ENCODE data around the gene SPATA6L. TPM values are rescaled to one million over a fixed set of nuclear protein-coding genes. Genes with fewer than 3 reads are reported as not detected.

Gene SPATA6L
- total RNA-seq, 1 experiment from 2014 or later = not detected

DNA sequence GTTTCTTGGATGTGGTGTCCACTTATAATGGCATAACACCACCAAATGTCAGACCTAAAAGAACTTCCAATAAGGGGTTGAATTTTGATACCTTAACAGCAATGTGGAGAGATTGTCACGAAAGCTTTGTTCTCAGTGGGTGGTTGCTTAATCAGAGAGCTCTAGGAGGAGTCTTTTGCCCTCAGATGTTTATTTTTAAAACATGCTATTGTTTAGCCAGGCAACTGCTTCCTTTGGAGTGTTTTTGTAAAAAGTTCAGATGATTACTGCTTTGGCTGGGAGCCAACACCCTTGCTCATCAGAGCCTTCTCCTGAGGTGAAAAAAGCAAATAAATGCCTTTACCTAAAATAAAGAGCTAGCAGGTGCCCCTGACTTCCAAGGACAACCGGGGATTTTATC is 111.0 kb downstream of the SPATA6L start:
- Histone ChIP-seq H3K36me3 (no peaks in the 10 kb centered on the region), H3K9me3 (no peaks in the 10 kb centered on the region), H3K4me3 (no peak overlapping the region), H3K27me3 (no peaks in the 10 kb centered on the region)
- DNase-seq = peak; percentile 23

DNA sequence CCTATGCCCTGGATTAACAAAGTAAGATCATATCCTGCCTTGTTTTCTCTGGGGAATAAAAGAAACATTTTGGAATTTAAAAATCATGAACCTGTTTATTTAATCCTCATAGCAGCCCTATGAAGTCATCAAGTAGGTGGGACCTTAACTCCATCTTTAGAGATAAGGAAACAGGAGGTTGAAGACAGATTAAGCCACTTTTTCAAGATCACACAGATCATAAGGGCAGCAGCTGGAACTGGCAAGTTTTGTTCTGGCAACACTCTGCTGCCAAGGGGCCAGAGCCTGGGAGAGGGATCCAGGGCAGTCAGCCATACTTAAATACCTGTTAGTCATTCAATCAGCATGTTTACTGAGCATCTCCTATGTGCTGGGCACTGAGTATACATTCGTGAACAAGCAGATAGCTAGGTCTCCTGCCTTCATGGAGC is 112.3 kb downstream of the SPATA6L start:
- no peak overlapping the region for H3K4me3 ChIP-seq
- H3K27me3 ChIP-seq = no peaks in the 10 kb centered on the region
- peak; percentile 51 for DNase-seq
- H3K36me3 ChIP-seq = no peaks in the 10 kb centered on the region
- no peaks in the 10 kb centered on the region for H3K9me3 ChIP-seq

DNA sequence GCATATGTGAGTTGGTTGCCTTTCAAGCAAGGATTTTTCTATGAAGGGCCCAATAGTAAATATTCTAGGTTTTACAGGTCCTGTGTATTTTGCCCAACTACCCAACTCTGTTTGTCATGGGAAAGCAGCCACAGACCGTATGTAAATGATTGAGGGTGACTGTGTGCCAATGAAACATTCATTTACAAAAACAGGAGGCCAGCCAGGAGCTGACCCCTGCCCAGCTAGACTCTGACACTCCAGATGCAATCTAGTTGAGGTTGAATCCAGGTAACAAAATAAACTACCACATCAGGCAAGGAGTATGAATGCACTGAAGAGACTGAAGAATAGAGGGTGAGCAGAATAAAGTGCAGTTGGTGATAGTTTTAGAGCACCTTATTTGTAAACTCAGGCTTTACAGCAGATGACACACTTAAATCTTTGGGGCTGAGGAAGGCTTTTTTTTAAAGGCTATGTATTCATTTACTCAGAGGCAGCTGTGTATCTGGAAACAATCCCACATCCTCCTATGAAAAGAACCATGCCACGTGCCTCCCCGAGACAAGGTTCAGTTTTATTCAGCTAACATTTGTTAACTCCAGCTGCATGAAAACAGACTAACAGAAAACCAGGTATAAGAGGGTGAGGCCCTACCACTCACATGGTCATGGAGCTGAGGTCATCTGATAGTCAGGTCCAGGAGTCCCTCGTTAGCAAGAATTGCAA is 115.3 kb downstream of the SPATA6L start:
- Histone ChIP-seq H3K9me3 (no peaks in the 10 kb centered on the region), H3K36me3 (no peaks in the 10 kb centered on the region), H3K27me3 (no peaks in the 10 kb centered on the region), H3K4me3 (no peak overlapping the region)
- no peak for DNase-seq

DNA sequence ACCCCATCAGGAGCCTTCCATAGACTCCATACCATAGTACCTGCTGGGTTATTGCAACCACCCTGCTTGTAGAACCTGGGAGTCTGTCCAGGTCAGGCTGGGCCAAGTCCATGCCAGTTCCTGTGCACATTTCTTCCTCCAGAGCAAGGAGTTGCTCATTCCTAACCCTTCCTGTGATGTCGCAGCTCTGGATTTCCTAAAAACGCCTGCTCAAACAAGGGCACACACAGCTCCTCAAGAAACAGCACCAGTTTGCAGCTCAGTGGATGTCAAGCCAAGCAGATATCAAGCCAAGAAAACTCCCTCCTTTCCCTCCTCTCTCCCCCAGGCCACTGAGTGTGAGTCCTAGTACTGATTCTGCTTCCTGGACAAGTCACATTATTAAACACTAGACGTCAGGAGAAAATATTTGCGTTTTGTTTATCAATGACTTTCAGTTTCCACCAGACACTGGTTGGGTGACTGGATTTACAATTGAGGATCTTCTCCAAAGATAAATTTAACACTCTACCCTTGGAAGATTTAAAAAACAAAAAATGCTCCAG is 116.5 kb downstream of the SPATA6L start:
- Histone ChIP-seq H3K36me3 (no peaks in the 10 kb centered on the region), H3K9me3 (no peaks in the 10 kb centered on the region), H3K27me3 (no peaks in the 10 kb centered on the region), H3K4me3 (no peak overlapping the region)
- peak; percentile 56 for DNase-seq

DNA sequence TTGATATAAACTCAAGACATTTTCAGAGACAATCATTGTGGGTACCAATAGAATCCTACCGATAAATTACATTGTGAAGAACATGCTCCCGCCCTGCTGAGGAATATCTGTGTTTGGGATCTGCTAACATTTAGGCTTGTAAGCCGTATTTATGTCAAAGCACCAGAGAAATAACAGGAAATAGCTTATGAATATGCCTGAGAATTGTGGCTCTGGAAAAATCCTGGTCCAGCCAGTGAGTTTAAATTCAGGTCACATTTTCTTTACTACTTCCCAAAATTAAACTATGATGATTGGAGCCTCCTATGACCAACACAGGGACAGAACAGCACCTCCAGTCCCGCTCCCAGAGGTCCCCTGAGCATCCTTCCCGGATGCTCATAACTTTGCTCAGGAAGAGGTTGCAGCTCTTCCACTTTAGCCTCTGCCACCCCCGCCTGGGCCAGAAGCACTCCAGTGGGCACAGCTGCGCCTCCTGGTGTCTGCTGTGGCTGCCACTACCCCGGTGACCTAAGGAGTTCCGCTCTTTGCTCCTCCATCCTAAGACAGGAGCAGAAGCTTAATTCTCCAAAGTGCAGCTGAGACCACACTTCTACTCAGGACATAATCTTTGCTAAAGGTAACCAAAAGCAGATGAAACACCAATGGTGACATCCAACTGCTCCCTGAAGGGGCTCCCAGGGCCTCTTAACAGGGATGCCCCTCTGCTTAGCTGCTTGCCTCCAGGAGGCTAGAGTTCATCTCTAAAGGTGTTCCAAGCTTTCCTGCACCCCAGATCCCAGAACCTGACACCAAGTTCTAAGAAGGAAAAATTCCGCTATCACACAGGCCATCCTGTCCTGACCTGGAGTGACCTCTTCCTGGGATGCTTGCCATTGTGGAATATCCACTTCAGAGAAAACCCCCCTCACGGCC is 117.2 kb downstream of the SPATA6L start:
- H3K27me3 ChIP-seq = no peaks in the 10 kb centered on the region
- H3K36me3 ChIP-seq = no peaks in the 10 kb centered on the region
- H3K4me3 ChIP-seq = no peak overlapping the region
- H3K9me3 ChIP-seq = no peaks in the 10 kb centered on the region
- no peak for DNase-seq

Other genes with a start within 250 kb of the SPATA6L start
- gene SLC1A1, start 176.0 kb downstream of the SPATA6L start, total RNA-seq (2014; rRNA removed; shearing (Covaris generic); ENCODE audit: low replicate concordance) = 0.42 and 1.3 TPM in 2 replicates
- 2.0 and 3.5 TPM in 2 replicates for gene PLPP6, start 4.2 kb downstream of the SPATA6L start, total RNA-seq (2014; rRNA removed; shearing (Covaris generic); ENCODE audit: low replicate concordance)
- 12.9 and 17.0 TPM in 2 replicates for gene CDC37L1, start 13.1 kb upstream of the SPATA6L start, total RNA-seq (2014; rRNA removed; shearing (Covaris generic); ENCODE audit: low replicate concordance)
- 13.9 and 16.6 TPM in 2 replicates for gene AK3, start 74.7 kb upstream of the SPATA6L start, total RNA-seq (2014; rRNA removed; shearing (Covaris generic); ENCODE audit: low replicate concordance)
- gene RCL1, start 126.5 kb upstream of the SPATA6L start, total RNA-seq (2014; rRNA removed; shearing (Covaris generic); ENCODE audit: low replicate concordance) = 6.8 and 9.0 TPM in 2 replicates